Tibial artery (tissue), 4 donors: ENCODE measurements around the gene KCNAB2.

Experiments
- DNase-seq, 2 donors: peaks; one replicate each; pipeline ENCODE4 v3.0.0-alpha.2; 2019
- H3K27ac ChIP-seq, 2 donors: fragments of 200-600 bp; sonication (generic) in 1 of 2; 1 replicate in 1 of 2; 2 replicates in 1 of 2; pipeline ENCODE4 v1.5.1; 2018 to 2019; ENCODE audit warnings: mild to moderate bottlenecking in 1 of 2
- H3K27me3 ChIP-seq, 2 donors: fragments of 200-600 bp; sonication (generic) in 1 of 2; one replicate each; pipeline versions ENCODE4 v1.5.1 to v1.6.0; 2016 to 2019
- H3K36me3 ChIP-seq, 3 donors: fragments of 200-600 bp; sonication (generic) in 2 of 3; one replicate each; pipeline ENCODE4 v1.5.1; 2016 to 2019; ENCODE audit warnings: mild to moderate bottlenecking in 2 of 3
- H3K4me1 ChIP-seq, 4 donors: fragments of 200-600 bp; sonication (generic) in 2 of 4; 1 replicate in 3 of 4; 2 replicates in 1 of 4; pipeline ENCODE4 v1.5.1; 2016 to 2019
- H3K4me3 ChIP-seq, 2 donors: fragments of 200-600 bp; sonication (generic) in 1 of 2; 1 replicate in 1 of 2; 2 replicates in 1 of 2; pipeline ENCODE4 v1.5.1; 2018 to 2019; ENCODE audit warnings: mild to moderate bottlenecking in 2 of 2
- H3K9me3 ChIP-seq, 3 donors: fragments of 200-600 bp; sonication (generic) in 1 of 3; one replicate each; pipeline ENCODE4 v1.5.1; 2016 to 2019
- intact Hi-C: fragments of 100-400 bp; cut with DNase I; formaldehyde crosslinking; loops from one replicate; pipeline ENCODE4 v1.15.0; 2023; ENCODE audit warnings: low total_unique reads
- TF ChIP-seq, protein P1 (sequence below), 2 experiments: fragments of 200-600 bp in 1 of 2; fragments of 450-650 bp in 1 of 2; IDR thresholded peaks; one replicate each; pipeline ENCODE4 v1.5.1; 2017 to 2019; ENCODE audit warnings: antibody characterized with exemption in 2 of 2, mild to moderate bottlenecking in 1 of 2, moderate library complexity in 1 of 2

The KCNAB2 gene

DNA sequence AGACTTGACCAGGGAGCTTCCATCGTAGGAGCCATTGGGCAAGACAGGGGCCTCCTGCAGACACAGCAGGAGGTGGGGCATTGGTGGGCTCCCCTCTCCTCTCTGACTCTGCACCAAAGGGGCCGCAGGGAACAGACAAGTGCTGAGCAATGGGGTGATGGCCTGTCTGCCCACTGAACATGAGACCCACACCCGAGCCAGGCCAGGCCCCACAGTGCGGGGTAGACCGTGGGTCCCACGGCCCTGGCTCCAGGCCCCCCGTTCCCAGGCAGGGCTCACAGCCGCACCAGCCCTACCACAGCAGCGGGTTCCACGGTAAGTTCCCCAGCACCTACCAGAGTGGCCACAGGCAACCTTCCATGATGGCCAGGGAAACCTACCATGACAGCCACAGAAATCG is 88.5 kb downstream of the KCNAB2 start:
- TF ChIP-seq, protein P1, sequence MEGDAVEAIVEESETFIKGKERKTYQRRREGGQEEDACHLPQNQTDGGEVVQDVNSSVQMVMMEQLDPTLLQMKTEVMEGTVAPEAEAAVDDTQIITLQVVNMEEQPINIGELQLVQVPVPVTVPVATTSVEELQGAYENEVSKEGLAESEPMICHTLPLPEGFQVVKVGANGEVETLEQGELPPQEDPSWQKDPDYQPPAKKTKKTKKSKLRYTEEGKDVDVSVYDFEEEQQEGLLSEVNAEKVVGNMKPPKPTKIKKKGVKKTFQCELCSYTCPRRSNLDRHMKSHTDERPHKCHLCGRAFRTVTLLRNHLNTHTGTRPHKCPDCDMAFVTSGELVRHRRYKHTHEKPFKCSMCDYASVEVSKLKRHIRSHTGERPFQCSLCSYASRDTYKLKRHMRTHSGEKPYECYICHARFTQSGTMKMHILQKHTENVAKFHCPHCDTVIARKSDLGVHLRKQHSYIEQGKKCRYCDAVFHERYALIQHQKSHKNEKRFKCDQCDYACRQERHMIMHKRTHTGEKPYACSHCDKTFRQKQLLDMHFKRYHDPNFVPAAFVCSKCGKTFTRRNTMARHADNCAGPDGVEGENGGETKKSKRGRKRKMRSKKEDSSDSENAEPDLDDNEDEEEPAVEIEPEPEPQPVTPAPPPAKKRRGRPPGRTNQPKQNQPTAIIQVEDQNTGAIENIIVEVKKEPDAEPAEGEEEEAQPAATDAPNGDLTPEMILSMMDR (IDR thresholded peaks at IDR 0.05) = no peak
- Histone ChIP-seq H3K9me3 (peaks cover 0 to 7% (median 3%) of the 10 kb centered on the region in 3 donors), H3K27me3 (peaks cover 0 to 23% of the 10 kb centered on the region in 2 donors), H3K4me1 (no peaks in the 10 kb centered on the region), H3K36me3 (no peaks in the 10 kb centered on the region), H3K27ac (no peak overlapping the region), H3K4me3 (no peak overlapping the region)
- DNase-seq = no peak
- intact Hi-C loops = no loop called here

DNA sequence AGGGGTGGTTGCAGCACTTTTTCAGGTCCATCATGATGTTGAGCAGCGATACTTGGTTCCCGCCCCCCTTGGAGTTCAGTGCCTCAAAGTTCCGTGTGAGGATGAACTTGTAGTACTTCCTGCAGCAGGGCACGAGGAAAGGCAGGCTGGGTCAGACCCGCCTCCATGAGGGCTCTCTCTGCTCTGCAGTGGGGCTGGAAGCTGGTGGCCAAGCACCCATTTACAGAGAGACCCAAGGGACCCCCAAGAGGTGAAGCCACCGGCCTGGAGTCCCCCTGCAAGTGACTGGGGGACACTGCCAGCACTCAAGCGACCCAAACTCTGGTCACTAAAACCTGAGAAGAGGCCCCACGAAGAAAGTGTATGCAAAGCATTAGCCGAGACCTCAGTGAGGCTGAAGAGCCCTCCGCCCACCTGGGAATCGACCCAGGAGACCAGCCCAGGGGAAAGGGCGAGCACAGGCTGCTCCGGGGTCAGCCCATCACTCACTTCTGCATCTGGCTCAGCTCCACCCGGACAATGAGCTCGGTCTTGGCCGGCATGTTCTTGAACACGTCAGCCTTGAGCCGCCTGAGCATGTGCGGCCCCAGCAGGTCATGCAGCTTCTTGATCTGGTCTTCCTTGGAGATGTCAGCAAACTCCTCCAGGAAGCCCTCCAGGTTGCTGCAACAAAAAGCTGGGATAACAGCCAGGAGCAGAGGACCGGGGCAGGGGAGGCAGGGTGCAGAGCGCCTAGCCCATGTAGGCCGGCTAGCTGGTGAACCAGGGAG is 89.2 kb downstream of the KCNAB2 start:
- H3K27me3 ChIP-seq = peaks cover 0 to 20% of the 10 kb centered on the region in 2 donors
- intact Hi-C loops = no loop called here
- no peak for DNase-seq
- H3K36me3 ChIP-seq = no peaks in the 10 kb centered on the region
- TF ChIP-seq, protein P1 (IDR thresholded peaks at IDR 0.05) = no peak
- no peaks in the 10 kb centered on the region for H3K4me1 ChIP-seq
- no peak overlapping the region for H3K4me3 ChIP-seq
- peaks cover 0 to 7% (median 3%) of the 10 kb centered on the region in 3 donors for H3K9me3 ChIP-seq
- H3K27ac ChIP-seq = no peak overlapping the region

DNA sequence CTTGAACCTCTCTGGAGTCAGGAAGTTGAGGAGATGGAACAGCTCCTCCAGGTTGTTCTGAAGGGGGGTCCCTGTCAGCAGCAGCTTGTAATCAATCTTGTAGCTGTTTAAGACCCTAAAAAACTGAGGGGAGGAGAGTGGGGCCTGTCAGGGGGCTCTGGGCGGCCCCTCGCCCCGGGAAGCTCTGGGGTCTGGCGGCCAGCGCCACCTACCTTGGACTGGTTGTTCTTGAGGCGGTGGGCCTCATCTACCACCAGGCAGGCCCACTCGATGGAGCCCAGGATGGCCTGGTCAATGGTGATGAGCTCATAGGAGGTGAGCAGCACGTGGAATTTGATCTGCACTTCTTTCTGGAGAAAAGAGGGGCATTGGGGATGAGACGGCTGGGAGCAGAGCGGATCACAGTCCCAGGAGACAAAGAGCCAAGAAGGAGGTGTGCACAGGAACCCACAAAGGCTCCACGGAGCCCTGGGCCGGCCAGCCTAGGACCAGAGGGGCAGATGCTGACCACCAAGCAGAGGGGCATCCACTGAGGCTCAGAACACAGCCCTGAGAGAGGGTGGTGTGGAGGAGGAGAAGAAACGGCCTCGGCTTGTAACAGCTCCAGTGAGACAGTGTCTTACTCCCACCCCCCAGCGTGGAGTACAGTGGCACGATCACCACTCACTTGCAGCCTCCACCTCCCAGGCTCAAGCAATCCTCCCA is 91.0 kb downstream of the KCNAB2 start:
- H3K4me3 ChIP-seq = no peak overlapping the region
- intact Hi-C loops = no loop called here
- H3K27me3 ChIP-seq = peaks cover 0 to 20% of the 10 kb centered on the region in 2 donors
- TF ChIP-seq, protein P1 (IDR thresholded peaks at IDR 0.05) = no peak
- H3K27ac ChIP-seq = no peak overlapping the region
- no peaks in the 10 kb centered on the region for H3K36me3 ChIP-seq
- H3K4me1 ChIP-seq = no peaks in the 10 kb centered on the region
- DNase-seq = no peak
- H3K9me3 ChIP-seq = peaks cover 0 to 5% (median 3%) of the 10 kb centered on the region in 3 donors

DNA sequence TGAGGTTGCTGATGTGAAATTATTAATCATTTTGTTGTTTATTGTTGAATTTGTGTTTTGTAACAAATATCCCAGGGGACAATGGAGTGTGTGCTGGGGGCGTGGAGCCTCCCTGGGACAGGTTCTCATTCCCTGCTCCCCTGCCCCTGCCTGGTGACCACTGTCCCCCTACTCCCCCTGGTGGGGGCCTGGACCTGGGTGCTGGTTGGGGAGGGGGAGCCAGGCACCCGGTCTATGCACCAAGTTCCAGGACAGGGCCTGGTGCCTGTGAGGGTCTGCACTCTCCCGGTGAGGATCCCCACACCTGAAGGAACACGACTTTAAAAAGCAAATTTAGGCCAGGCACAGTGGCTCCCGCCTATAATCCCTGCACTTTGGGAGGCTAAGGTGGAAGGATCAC is 92.1 kb downstream of the KCNAB2 start:
- intact Hi-C loops = no loop called here
- TF ChIP-seq, protein P1 (IDR thresholded peaks at IDR 0.05) = no peak
- no peaks in the 10 kb centered on the region for H3K4me1 ChIP-seq
- no peak overlapping the region for H3K4me3 ChIP-seq
- H3K9me3 ChIP-seq = no peaks in the 10 kb centered on the region
- no peaks in the 10 kb centered on the region for H3K36me3 ChIP-seq
- no peak for DNase-seq
- peaks cover 0 to 20% of the 10 kb centered on the region in 2 donors for H3K27me3 ChIP-seq
- no peak overlapping the region for H3K27ac ChIP-seq

DNA sequence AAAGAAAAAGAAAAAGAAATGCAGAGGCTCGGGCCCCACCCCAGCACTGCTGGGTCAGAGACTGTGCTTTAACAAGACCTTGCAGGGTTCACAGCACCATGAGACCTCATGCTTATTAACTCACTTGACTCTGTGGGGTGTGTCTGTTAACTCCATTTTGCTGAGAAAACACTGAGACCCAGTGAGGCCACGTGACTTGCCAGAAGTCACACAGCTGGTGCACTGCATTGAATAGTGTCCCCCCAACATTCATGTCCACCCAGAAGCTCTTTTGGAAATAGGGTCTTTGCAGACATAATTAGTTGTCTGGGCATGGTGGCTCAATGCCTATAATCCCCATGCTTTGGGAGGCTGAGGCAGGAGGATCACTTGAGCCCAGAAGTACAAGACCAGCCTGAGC is 94.7 kb downstream of the KCNAB2 start:
- no peak overlapping the region for H3K4me3 ChIP-seq
- no peak overlapping the region for H3K27ac ChIP-seq
- H3K9me3 ChIP-seq = no peaks in the 10 kb centered on the region
- no peaks in the 10 kb centered on the region for H3K36me3 ChIP-seq
- peaks cover 0 to 14% of the 10 kb centered on the region in 2 donors for H3K27me3 ChIP-seq
- H3K4me1 ChIP-seq = no peaks in the 10 kb centered on the region
- DNase-seq = no peak
- TF ChIP-seq, protein P1 (IDR thresholded peaks at IDR 0.05) = no peak
- intact Hi-C loops = no loop called here
